GM12864 (cell line): ENCODE results near the gene IGLL5.
A peak's percentile ranks its signal among the peaks of the same experiment; 100 is the strongest.

ENCODE experiments used
- DNase-seq: peaks from one replicate; pipeline ENCODE4 v3.0.0-alpha.2; 2011; ENCODE audit warnings: low read depth
- H3K4me3 ChIP-seq: 2 replicates; pipeline ENCODE4 v1.5.1; 2011; ENCODE audit warnings: mild to moderate bottlenecking, low read depth, low read length, control low read depth
- CTCF ChIP-seq: IDR thresholded peaks from 2 replicates; pipeline ENCODE4 v1.5.1; 2011; ENCODE audit warnings: low read depth, mild to moderate bottlenecking, moderate library complexity, low read length, control low read depth, inconsistent platforms; ENCODE audit errors: missing control alignments

The IGLL5 gene

GRCh38 chr22:22925146-22925804, 37.7 kb downstream of the IGLL5 start:
- no peak for DNase-seq
- TF ChIP-seq CTCF: no peak
- H3K4me3 ChIP-seq: no peak overlapping the region

GRCh38 chr22:22925805-22926369, 38.3 kb downstream of the IGLL5 start:
- no peak for DNase-seq
- H3K4me3 ChIP-seq: no peak overlapping the region
- TF ChIP-seq CTCF: no peak

GRCh38 chr22:22926370-22927195, 39.0 kb downstream of the IGLL5 start:
- no peak overlapping the region for H3K4me3 ChIP-seq
- DNase-seq: no peak
- no peak for TF ChIP-seq CTCF

GRCh38 chr22:22927196-22927887, 39.7 kb downstream of the IGLL5 start:
- no peak for DNase-seq
- TF ChIP-seq CTCF: no peak

GRCh38 chr22:22927888-22928665, 40.5 kb downstream of the IGLL5 start:
- no peak for TF ChIP-seq CTCF
- H3K4me3 ChIP-seq: no peak overlapping the region
- no peak for DNase-seq

More at GRCh38 chr22:22927196-22927887, 39.7 kb downstream of the IGLL5 start:
- H3K4me3 ChIP-seq: no peak overlapping the region

- no peak for TF ChIP-seq CTCF
- H3K4me3 ChIP-seq: no peak overlapping the region
- DNase-seq: peak; percentile 95
Measured at GRCh38 chr22:22928666-22929380, 41.2 kb downstream of the IGLL5 start.
